ENCODE data around the gene SCYGR5. TPM values are rescaled to one million over a fixed set of nuclear protein-coding genes. Genes with fewer than 3 reads are reported as not detected.
"Not testable (repeated sequence)": the region's sequence is repeated elsewhere in the genome, so short reads cannot be mapped to it uniquely, and the experiment has no call there.

Gene SCYGR5
- polyA plus RNA-seq, 1 donor from 2014 or later = not detected

GRCh38 chr2:227671170-227671905 lies 4.7 kb downstream of the SCYGR5 start:
- Histone ChIP-seq H3K36me3 (ENCODE audit: insufficient read depth, low read length) (no peaks in the 10 kb centered on the region), H3K4me3 (ENCODE audit: low read length) (no peak overlapping the region), H3K27ac (ENCODE audit: low read length) (no peak overlapping the region), H3K27me3 (ENCODE audit: insufficient read depth, low read depth, low read length) (no peaks in the 10 kb centered on the region), H3K79me2 (replicated peaks; ENCODE audit: insufficient read depth, low read length) (no peaks in the 10 kb centered on the region), H3K9me2 (ENCODE audit: insufficient read depth, low read length) (no peaks in the 10 kb centered on the region), H3K4me2 (ENCODE audit: low read length) (no peak overlapping the region), H3K9ac (ENCODE audit: low read length) (no peak overlapping the region), H3F3A (ENCODE audit: insufficient read depth, low read length, poor library complexity, severe bottlenecking) (no peaks in the 10 kb centered on the region), H2AFZ (ENCODE audit: low read depth, low read length) (no peak overlapping the region), H3K9me3 (ENCODE audit: low read length) (no peaks in the 10 kb centered on the region), H4K20me1 (ENCODE audit: insufficient read depth) (no peaks in the 10 kb centered on the region)
- TF ChIP-seq SMC3 (conservative IDR thresholded peaks at IDR 0.05; ENCODE audit: poor library complexity) = no peak
- TF ChIP-seq EP300 (conservative IDR thresholded peaks at IDR 0.05; ENCODE audit: poor library complexity, severe bottlenecking) = no peak
- no peak for TF ChIP-seq RAD21 (conservative IDR thresholded peaks at IDR 0.05)
- TF ChIP-seq EZH2 (IDR thresholded peaks at IDR 0.05; ENCODE audit: borderline replicate concordance, insufficient read depth, low read length, poor library complexity, severe bottlenecking) = no peak
- TF ChIP-seq CTCF (IDR thresholded peaks at IDR 0.05; ENCODE audit: poor library complexity, severe bottlenecking) = no peak
- no peak for TF ChIP-seq REST (IDR thresholded peaks at IDR 0.05; ENCODE audit: borderline replicate concordance)
- TF ChIP-seq TAF1 (IDR thresholded peaks at IDR 0.05; ENCODE audit: low read depth) = no peak
- no peak for TF ChIP-seq POLR2AphosphoS5 (IDR thresholded peaks at IDR 0.05)

- not testable (repeated sequence) for H3K9ac ChIP-seq (ENCODE audit: low read length); H3K27ac ChIP-seq (ENCODE audit: low read length); H3K4me2 ChIP-seq (ENCODE audit: low read length); H2AFZ ChIP-seq (ENCODE audit: low read depth, low read length); H3K4me3 ChIP-seq (ENCODE audit: low read length); H3F3A ChIP-seq (ENCODE audit: insufficient read depth, low read length, poor library complexity, severe bottlenecking); H3K79me2 ChIP-seq (replicated peaks; ENCODE audit: insufficient read depth, low read length); H3K9me2 ChIP-seq (ENCODE audit: insufficient read depth, low read length); H3K9me3 ChIP-seq (ENCODE audit: low read length); H4K20me1 ChIP-seq (ENCODE audit: insufficient read depth); H3K27me3 ChIP-seq (ENCODE audit: insufficient read depth, low read depth, low read length); H3K36me3 ChIP-seq (ENCODE audit: insufficient read depth, low read length)
These were observed 7.0 kb downstream of the SCYGR5 start for GRCh38 chr2:227673620-227674019.

- Histone ChIP-seq H3K27me3 (ENCODE audit: insufficient read depth, low read depth, low read length) (no peaks in the 10 kb centered on the region), H2AFZ (ENCODE audit: low read depth, low read length) (no peak overlapping the region), H3K4me2 (ENCODE audit: low read length) (no peak overlapping the region)
These were observed 7.9 kb downstream of the SCYGR5 start for GRCh38 chr2:227674485-227674884.

More at GRCh38 chr2:227674485-227674884, 7.9 kb downstream of the SCYGR5 start:
- H3K27ac ChIP-seq (ENCODE audit: low read length) = no peak overlapping the region
- no peaks in the 10 kb centered on the region for H4K20me1 ChIP-seq (ENCODE audit: insufficient read depth)
- TF ChIP-seq EZH2 (IDR thresholded peaks at IDR 0.05; ENCODE audit: borderline replicate concordance, insufficient read depth, low read length, poor library complexity, severe bottlenecking) (no peak), MXI1 (conservative IDR thresholded peaks at IDR 0.05; ENCODE audit: poor library complexity, severe bottlenecking) (no peak), SMC3 (conservative IDR thresholded peaks at IDR 0.05; ENCODE audit: poor library complexity) (no peak), RAD21 (conservative IDR thresholded peaks at IDR 0.05) (no peak)
- H3K79me2 ChIP-seq (replicated peaks; ENCODE audit: insufficient read depth, low read length) = no peaks in the 10 kb centered on the region
- no peak overlapping the region for H3K9ac ChIP-seq (ENCODE audit: low read length)
- no peak overlapping the region for H3K4me3 ChIP-seq (ENCODE audit: low read length)
- no peaks in the 10 kb centered on the region for H3K36me3 ChIP-seq (ENCODE audit: insufficient read depth, low read length)
- H3F3A ChIP-seq (ENCODE audit: insufficient read depth, low read length, poor library complexity, severe bottlenecking) = no peaks in the 10 kb centered on the region
- H3K9me3 ChIP-seq (ENCODE audit: low read length) = no peaks in the 10 kb centered on the region
- no peaks in the 10 kb centered on the region for H3K9me2 ChIP-seq (ENCODE audit: insufficient read depth, low read length)

All from neural cell (in vitro differentiated cells).